OCI-LY7 (cell line): Measurements from ENCODE around the gene FBXL17. TPM values are rescaled to one million over a fixed set of nuclear protein-coding genes. Genes with fewer than 3 reads are reported as not detected.

Experiments
- BruUV-seq: library from RNA; stranded (reverse); fragments of 400-500 nt; replicated peaks from 2 replicates; lab custom pipeline; 2021; lab: Mats Ljungman, UMichigan
- CTCF ChIA-PET: fragments of 300-600 bp; sonication (Branson Sonifier 250); formaldehyde crosslinking; loops from one replicate; lab custom pipeline; 2022; ENCODE audit warnings: antibody characterized with exemption; ENCODE audit not compliant: unreplicated experiment; lab: Charles Lee
- POLR2A ChIA-PET: fragments of 300-600 bp; sonication (Branson Sonifier 250); formaldehyde crosslinking; loops from one replicate; lab custom pipeline; 2022; ENCODE audit warnings: antibody characterized with exemption; lab: Charles Lee
- DNase-seq: peaks from one replicate; pipeline ENCODE4 v3.0.0-alpha.2; 2015; ENCODE audit warnings: low spot score
- H2AFZ ChIP-seq: fragments of 200-600 bp; sonication (generic), shearing (Covaris generic); 2 replicates; pipeline ENCODE4 v1.6.1; 2014; ENCODE audit warnings: mild to moderate bottlenecking, antibody characterized with exemption, low read length, moderate library complexity
- H3K27ac ChIP-seq: fragments of 200-600 bp; sonication (generic); 2 replicates; pipeline ENCODE4 v1.5.1; 2014; ENCODE audit warnings: mixed run types, low read depth, mild to moderate bottlenecking, moderate library complexity, low read length, inconsistent platforms; ENCODE audit not compliant: poor library complexity, severe bottlenecking
- H3K36me3 ChIP-seq: fragments of 200-600 bp; sonication (generic); 2 replicates; pipeline ENCODE4 v1.6.1; 2014; ENCODE audit warnings: mild to moderate bottlenecking, antibody characterized with exemption, low read length, moderate library complexity, mixed read lengths; ENCODE audit not compliant: insufficient read depth
- H3K4me1 ChIP-seq: fragments of 200-600 bp; sonication (generic); 2 replicates; pipeline ENCODE4 v1.5.1; 2014; ENCODE audit warnings: mild to moderate bottlenecking, low read length; ENCODE audit not compliant: insufficient read depth, poor library complexity, severe bottlenecking
- H3K4me2 ChIP-seq: fragments of 200-600 bp; sonication (generic); 2 replicates; pipeline ENCODE4 v1.6.1; 2014; ENCODE audit warnings: mild to moderate bottlenecking, low read length
- H3K4me3 ChIP-seq: fragments of 200-600 bp; sonication (generic); 2 replicates; pipeline ENCODE4 v1.5.1; 2014; ENCODE audit warnings: mild to moderate bottlenecking, low read depth, low read length; ENCODE audit not compliant: poor library complexity, severe bottlenecking
- H3K79me2 ChIP-seq: fragments of 200-600 bp; sonication (generic); 2 replicates; pipeline ENCODE4 v1.6.1; 2016; ENCODE audit warnings: low read depth, mild to moderate bottlenecking, low read length, moderate library complexity, mixed read lengths; ENCODE audit not compliant: insufficient read depth
- H3K9me2 ChIP-seq: fragments of 200-600 bp; sonication (generic); 2 replicates; pipeline ENCODE4 v1.6.1; 2016; ENCODE audit warnings: mild to moderate bottlenecking, low read length, mixed read lengths; ENCODE audit not compliant: insufficient read depth
- H3K9me3 ChIP-seq: fragments of 200-600 bp; sonication (generic); 2 replicates; pipeline ENCODE4 v1.6.1; 2014; ENCODE audit warnings: mild to moderate bottlenecking, mixed run types, low read length, mixed read lengths
- H4K20me1 ChIP-seq: fragments of 200-600 bp; sonication (generic); 2 replicates; pipeline ENCODE4 v1.6.1; 2014; ENCODE audit warnings: mild to moderate bottlenecking, antibody characterized with exemption, low read length, moderate library complexity, mixed read lengths; ENCODE audit not compliant: insufficient read depth
- CTCF ChIP-seq: fragments of 200-600 bp; sonication (generic); conservative IDR thresholded peaks from 2 replicates; pipeline ENCODE4 v1.5.1; 2014; ENCODE audit warnings: mild to moderate bottlenecking, antibody characterized with exemption, low read length, moderate library complexity, mixed read lengths
- EZH2phosphoT487 ChIP-seq: fragments of 200-600 bp; sonication (generic); IDR thresholded peaks from 2 replicates; pipeline ENCODE4 v1.6.1; 2018; ENCODE audit warnings: low read depth, borderline replicate concordance, mild to moderate bottlenecking, mixed run types, antibody characterized with exemption, low read length, moderate library complexity, mixed read lengths
- intact Hi-C: fragments of 100-400 bp; cut with micrococcal nuclease; formaldehyde crosslinking; loops from one replicate; pipeline ENCODE4 v1.10.0; 2022; ENCODE audit not compliant: unreplicated experiment
- total RNA-seq, 2 experiments: library from RNA; depleted of rRNA in 1 of 2; stranded (reverse); fragments of >200 nt in 1 of 2; shearing (Covaris generic) in 1 of 2; gene quantifications; 2 replicates each; pipeline ENCODE4 v1.2.3, GENCODE V29; 2014 to 2022

The FBXL17 gene
- total RNA-seq, 2 experiments from 2014 or later: 10.2 to 21.6 TPM

GRCh38 chr5:107930891-107931290 lies 451.0 kb downstream of the FBXL17 start:
- H3K4me2 ChIP-seq: no peak overlapping the region
- no peaks in the 10 kb centered on the region for H3K9me3 ChIP-seq
- H3K4me3 ChIP-seq: no peak overlapping the region
- H2AFZ ChIP-seq: no peak overlapping the region
- TF ChIP-seq CTCF: no peak
- no peak for DNase-seq
- no peak overlapping the region for H3K27ac ChIP-seq
- BruUV-seq: no TSS peak
- H4K20me1 ChIP-seq: no peaks in the 10 kb centered on the region
- no peaks in the 10 kb centered on the region for H3K4me1 ChIP-seq
- POLR2A ChIA-PET: interaction anchor here (0.7 kb wide), 2 partner anchors 53 to 69 kb away, joined by 3 read pairs; no protein-coding TSS in a partner anchor
- CTCF ChIA-PET: no interaction called here
- no peaks in the 10 kb centered on the region for H3K79me2 ChIP-seq
- intact Hi-C loops: no loop called here
- H3K9me2 ChIP-seq: no peaks in the 10 kb centered on the region
- no peaks in the 10 kb centered on the region for H3K36me3 ChIP-seq

- no peak overlapping the region for H2AFZ ChIP-seq
- no peaks in the 10 kb centered on the region for H3K36me3 ChIP-seq
- intact Hi-C loops: no loop called here
- no peaks in the 10 kb centered on the region for H3K79me2 ChIP-seq
- no peaks in the 10 kb centered on the region for H3K9me2 ChIP-seq
- DNase-seq: no peak
- H3K4me2 ChIP-seq: no peak overlapping the region
- no peak overlapping the region for H3K27ac ChIP-seq
- H3K9me3 ChIP-seq: no peaks in the 10 kb centered on the region
- no peak overlapping the region for H3K4me3 ChIP-seq
- CTCF ChIA-PET: no interaction called here
- BruUV-seq: no TSS peak
- POLR2A ChIA-PET: no interaction called here
- no peaks in the 10 kb centered on the region for H3K4me1 ChIP-seq
- H4K20me1 ChIP-seq: no peaks in the 10 kb centered on the region
- TF ChIP-seq CTCF (no peak), EZH2phosphoT487 (no peak)
Measured at GRCh38 chr5:107930092-107930491, 451.8 kb downstream of the FBXL17 start.

GRCh38 chr5:107929080-107929479 lies 452.8 kb downstream of the FBXL17 start:
- no TSS peak for BruUV-seq

More at GRCh38 chr5:107929080-107929479, 452.8 kb downstream of the FBXL17 start:
- POLR2A ChIA-PET: interaction anchor here (1.6 kb wide), 1 partner anchor 12 kb away, joined by 5 read pairs; no protein-coding TSS in a partner anchor
- no peak overlapping the region for H3K4me3 ChIP-seq
- DNase-seq: no peak
- no peaks in the 10 kb centered on the region for H3K79me2 ChIP-seq
- no peaks in the 10 kb centered on the region for H3K9me2 ChIP-seq
- H3K4me1 ChIP-seq: no peaks in the 10 kb centered on the region
- no peaks in the 10 kb centered on the region for H3K36me3 ChIP-seq
- CTCF ChIA-PET: no interaction called here
- intact Hi-C loops: no loop called here
- TF ChIP-seq EZH2phosphoT487 (no peak), CTCF (no peak)
- no peaks in the 10 kb centered on the region for H4K20me1 ChIP-seq
- H2AFZ ChIP-seq: no peak overlapping the region
- H3K4me2 ChIP-seq: no peak overlapping the region
- no peak overlapping the region for H3K27ac ChIP-seq
- no peaks in the 10 kb centered on the region for H3K9me3 ChIP-seq
